Measurements from ENCODE around the gene AHRR.

The AHRR gene

GRCh38 chr5:419970-420369 is 98.5 kb downstream of the AHRR start:
- Mint-ChIP-seq H3K27me3 (no peaks in the 10 kb centered on the region), H3K4me3 (no peak overlapping the region), H3K4me1 (peaks cover 19 to 49% of the 10 kb centered on the region in 2 donors), H3K36me3 (peaks cover 67 to 81% of the 10 kb centered on the region in 2 donors), H3K9me3 (no peaks in the 10 kb centered on the region), H3K27ac (peak overlapping the region; percentile 31)
- DNase-seq (no peak), ATAC-seq (replicated peaks) (no peak)

- Mint-ChIP-seq H3K27me3 (no peaks in the 10 kb centered on the region), H3K9me3 (no peaks in the 10 kb centered on the region), H3K36me3 (peaks cover 66 to 86% of the 10 kb centered on the region in 2 donors), H3K4me1 (peaks cover 21 to 54% of the 10 kb centered on the region in 2 donors), H3K4me3 (peak overlapping the region in 1 of 2 donors; percentile 10), H3K27ac (peak overlapping the region; percentile 48)
- ATAC-seq (replicated peaks) (no peak), DNase-seq (no peak)
Observed at GRCh38 chr5:420632-421286, 99.2 kb downstream of the AHRR start.

GRCh38 chr5:421287-421880 is 99.9 kb downstream of the AHRR start:
- ATAC-seq (replicated peaks) (no peak), DNase-seq (no peak)
- Mint-ChIP-seq H3K4me3 (no peak overlapping the region), H3K27me3 (peaks cover 5% of the 10 kb centered on the region in 2 donors), H3K9me3 (peaks cover 4 to 5% of the 10 kb centered on the region in 2 donors), H3K36me3 (peaks cover 68 to 87% of the 10 kb centered on the region in 2 donors), H3K4me1 (peaks cover 26 to 60% of the 10 kb centered on the region in 2 donors), H3K27ac (no peak overlapping the region)

- H3K27ac Mint-ChIP-seq: peak overlapping the region; percentile 68
- H3K4me3 Mint-ChIP-seq: no peak overlapping the region
- H3K36me3 Mint-ChIP-seq: peaks cover 69 to 87% of the 10 kb centered on the region in 2 donors
- H3K4me1 Mint-ChIP-seq: peaks cover 30 to 63% of the 10 kb centered on the region in 2 donors
- DNase-seq (no peak), ATAC-seq (replicated peaks) (no peak)
- peaks cover 7 to 10% of the 10 kb centered on the region in 2 donors for H3K9me3 Mint-ChIP-seq
- H3K27me3 Mint-ChIP-seq: peaks cover 10 to 11% of the 10 kb centered on the region in 2 donors
Observed at GRCh38 chr5:421901-422300, 100.4 kb downstream of the AHRR start.

- no peak for DNase-seq
- ATAC-seq (replicated peaks): no peak
- peaks cover 11 to 12% of the 10 kb centered on the region in 2 donors for H3K27me3 Mint-ChIP-seq
- H3K4me1 Mint-ChIP-seq: peaks cover 31 to 60% of the 10 kb centered on the region in 2 donors
- H3K36me3 Mint-ChIP-seq: peaks cover 71 to 91% of the 10 kb centered on the region in 2 donors
- peak overlapping the region; percentile 69 for H3K27ac Mint-ChIP-seq
- peaks cover 7 to 11% of the 10 kb centered on the region in 2 donors for H3K9me3 Mint-ChIP-seq
- H3K4me3 Mint-ChIP-seq: no peak overlapping the region
Observed at GRCh38 chr5:422323-423232, 101.1 kb downstream of the AHRR start.

- DNase-seq: no peak
- Mint-ChIP-seq H3K36me3 (peaks cover 73 to 91% of the 10 kb centered on the region in 2 donors), H3K9me3 (peaks cover 7 to 11% of the 10 kb centered on the region in 2 donors), H3K4me1 (peaks cover 31 to 58% of the 10 kb centered on the region in 2 donors), H3K4me3 (no peak overlapping the region), H3K27ac (peak overlapping the region; percentile 69), H3K27me3 (peaks cover 12 to 15% of the 10 kb centered on the region in 2 donors)
- ATAC-seq (replicated peaks): no peak
Observed at GRCh38 chr5:423233-423565, 101.7 kb downstream of the AHRR start.

GRCh38 chr5:423626-424261 is 102.2 kb downstream of the AHRR start:
- peak; percentile 0 to 1 for ATAC-seq (replicated peaks)
- Mint-ChIP-seq H3K27me3 (peaks cover 12 to 15% of the 10 kb centered on the region in 2 donors), H3K27ac (peak overlapping the region; percentile 77)

GRCh38 chr5:424301-425110 is 103.0 kb downstream of the AHRR start:
- ATAC-seq (replicated peaks): peak; percentile 88 to 89
- H3K36me3 Mint-ChIP-seq: peaks cover 71 to 90% of the 10 kb centered on the region in 2 donors
- peaks cover 7 to 11% of the 10 kb centered on the region in 2 donors for H3K9me3 Mint-ChIP-seq
- DNase-seq: peak; percentile 42
- peak overlapping the region; percentile 96 for H3K27ac Mint-ChIP-seq
- peaks cover 12 to 15% of the 10 kb centered on the region in 2 donors for H3K27me3 Mint-ChIP-seq
- H3K4me3 Mint-ChIP-seq: peak overlapping the region; percentile 60 to 65
- peaks cover 34 to 50% of the 10 kb centered on the region in 2 donors for H3K4me1 Mint-ChIP-seq

More at GRCh38 chr5:423626-424261, 102.2 kb downstream of the AHRR start:
- H3K4me3 Mint-ChIP-seq: peak overlapping the region; percentile 50 to 65
- H3K4me1 Mint-ChIP-seq: peaks cover 31 to 54% of the 10 kb centered on the region in 2 donors
- peaks cover 7 to 11% of the 10 kb centered on the region in 2 donors for H3K9me3 Mint-ChIP-seq
- no peak for DNase-seq
- peaks cover 73 to 90% of the 10 kb centered on the region in 2 donors for H3K36me3 Mint-ChIP-seq

GRCh38 chr5:425714-426113 is 104.2 kb downstream of the AHRR start:
- peaks cover 41 to 56% of the 10 kb centered on the region in 2 donors for H3K4me1 Mint-ChIP-seq
- no peak overlapping the region for H3K27ac Mint-ChIP-seq
- no peak for ATAC-seq (replicated peaks)
- H3K27me3 Mint-ChIP-seq: peaks cover 12 to 19% of the 10 kb centered on the region in 2 donors
- H3K36me3 Mint-ChIP-seq: peaks cover 71 to 90% of the 10 kb centered on the region in 2 donors
- peaks cover 7 to 11% of the 10 kb centered on the region in 2 donors for H3K9me3 Mint-ChIP-seq
- H3K4me3 Mint-ChIP-seq: no peak overlapping the region
- DNase-seq: no peak

GRCh38 chr5:426392-426976 is 105.0 kb downstream of the AHRR start:
- peaks cover 73 to 91% of the 10 kb centered on the region in 2 donors for H3K36me3 Mint-ChIP-seq
- DNase-seq (no peak), ATAC-seq (replicated peaks) (no peak)
- H3K27me3 Mint-ChIP-seq: peaks cover 12 to 19% of the 10 kb centered on the region in 2 donors
- peaks cover 45 to 64% of the 10 kb centered on the region in 2 donors for H3K4me1 Mint-ChIP-seq
- H3K27ac Mint-ChIP-seq: peak overlapping the region; percentile 59
- H3K4me3 Mint-ChIP-seq: peak overlapping the region; percentile 15 to 35
- peaks cover 7 to 11% of the 10 kb centered on the region in 2 donors for H3K9me3 Mint-ChIP-seq

GRCh38 chr5:427415-428087 is 106.0 kb downstream of the AHRR start:
- DNase-seq: no peak
- peaks cover 77 to 91% of the 10 kb centered on the region in 2 donors for H3K36me3 Mint-ChIP-seq
- no peak overlapping the region for H3K27ac Mint-ChIP-seq
- peaks cover 12 to 24% of the 10 kb centered on the region in 2 donors for H3K27me3 Mint-ChIP-seq
- peaks cover 7 to 11% of the 10 kb centered on the region in 2 donors for H3K9me3 Mint-ChIP-seq
- no peak for ATAC-seq (replicated peaks)
- H3K4me3 Mint-ChIP-seq: no peak overlapping the region
- H3K4me1 Mint-ChIP-seq: peaks cover 47 to 68% of the 10 kb centered on the region in 2 donors

- H3K4me1 Mint-ChIP-seq: peaks cover 43 to 62% of the 10 kb centered on the region in 2 donors
- DNase-seq (no peak), ATAC-seq (replicated peaks) (no peak)
- H3K27ac Mint-ChIP-seq: no peak overlapping the region
- H3K36me3 Mint-ChIP-seq: peaks cover 76 to 89% of the 10 kb centered on the region in 2 donors
- H3K4me3 Mint-ChIP-seq: no peak overlapping the region
- H3K27me3 Mint-ChIP-seq: peaks cover 14 to 28% of the 10 kb centered on the region in 2 donors
- peaks cover 7 to 11% of the 10 kb centered on the region in 2 donors for H3K9me3 Mint-ChIP-seq
Observed at GRCh38 chr5:428219-428618, 106.7 kb downstream of the AHRR start.

Data from stimulated activated naive B cell treated with anti-CD40 and anti-IgM and Interleukin-4, amounts not matched to agents 10 μg/mL and 1 μg/mL and 100 μg/mL, for 72 hours (primary cell).